Stimulated activated CD8-positive, alpha-beta memory T cell treated with anti-CD3 and anti-CD28 coated beads, Interleukin-2, amount 100 ng/mL, for 1 hour (primary cell): ENCODE data around the gene SYNE1.
"Not testable (repeated sequence)": the region's sequence is repeated elsewhere in the genome, so short reads cannot be mapped to it uniquely, and the experiment has no call there.

ENCODE experiments used
- DNase-seq, 2 donors: peaks; one replicate each; pipeline ENCODE4 v3.0.0-alpha.2; 2020; ENCODE audit warnings: low read depth in 2 of 2

SYNE1 gene

GRCh38 chr6:152372945-152373344, 264.2 kb downstream of the SYNE1 start:
- DNase-seq = no peak

- DNase-seq = no peak
These were observed 265.4 kb downstream of the SYNE1 start for GRCh38 chr6:152371775-152372174.

GRCh38 chr6:152368751-152369624, 268.2 kb downstream of the SYNE1 start:
- DNase-seq = no peak

GRCh38 chr6:152364866-152365265, 272.3 kb downstream of the SYNE1 start:
- DNase-seq = no peak

GRCh38 chr6:152360034-152360433, 277.1 kb downstream of the SYNE1 start:
- no peak for DNase-seq

- DNase-seq = no peak
These were observed 280.5 kb downstream of the SYNE1 start for GRCh38 chr6:152356662-152357061.

- no peak for DNase-seq
These were observed 281.1 kb downstream of the SYNE1 start for GRCh38 chr6:152356016-152356415.

- DNase-seq = no peak
These were observed 282.0 kb downstream of the SYNE1 start for GRCh38 chr6:152355166-152355565.

- no peak for DNase-seq
These were observed 283.7 kb downstream of the SYNE1 start for GRCh38 chr6:152353440-152353839.

GRCh38 chr6:152351742-152352141, 285.4 kb downstream of the SYNE1 start:
- no peak for DNase-seq

- no peak for DNase-seq
These were observed 286.1 kb downstream of the SYNE1 start for GRCh38 chr6:152351110-152351509.

- DNase-seq = no peak
These were observed 289.0 kb downstream of the SYNE1 start for GRCh38 chr6:152348116-152348515.

- DNase-seq = no peak
These were observed 293.3 kb downstream of the SYNE1 start for GRCh38 chr6:152343735-152344360.

GRCh38 chr6:152341596-152341995, 295.6 kb downstream of the SYNE1 start:
- DNase-seq = no peak

GRCh38 chr6:152338335-152339125, 298.6 kb downstream of the SYNE1 start:
- DNase-seq = peak; percentile 27 to 33

- DNase-seq = no peak
These were observed 302.6 kb downstream of the SYNE1 start for GRCh38 chr6:152334555-152334954.

- no peak for DNase-seq
These were observed 306.2 kb downstream of the SYNE1 start for GRCh38 chr6:152330961-152331360.

- DNase-seq = no peak
These were observed 307.3 kb downstream of the SYNE1 start for GRCh38 chr6:152329638-152330448.

GRCh38 chr6:152328200-152328599, 309.0 kb downstream of the SYNE1 start:
- not testable (repeated sequence) for DNase-seq

- no peak for DNase-seq
These were observed 313.8 kb downstream of the SYNE1 start for GRCh38 chr6:152323376-152323775.

GRCh38 chr6:152318278-152318677, 318.9 kb downstream of the SYNE1 start:
- no peak for DNase-seq

GRCh38 chr6:152316024-152316423, 321.1 kb downstream of the SYNE1 start:
- DNase-seq = no peak
